Adrenal gland (tissue), 12 donors: ENCODE measurements around the gene ALG3. TPM values are rescaled to one million over a fixed set of nuclear protein-coding genes. Genes with fewer than 3 reads are reported as not detected.

Experiments used
- DNase-seq, 7 donors: peaks; one replicate each; pipeline ENCODE4 v3.0.0-alpha.2; 2019 to 2020
- H3K27ac ChIP-seq, 5 donors: fragments of 200-600 bp; sonication (generic) in 4 of 5; 1 replicate in 3 of 5; 2 replicates in 2 of 5; pipeline versions ENCODE4 v1.5.1 to v1.8.0; 2016 to 2020; ENCODE audit warnings: mild to moderate bottlenecking in 1 of 5
- H3K27me3 ChIP-seq: fragments of 200-600 bp; 2 replicates; pipeline ENCODE4 v1.8.0; 2021
- H3K36me3 ChIP-seq, 2 donors: fragments of 200-600 bp; replicated peaks in 1 of 2; 1 replicate in 1 of 2; 2 replicates in 1 of 2; pipeline versions ENCODE4 v1.5.1 to v1.8.0; 2018 to 2022
- H3K4me1 ChIP-seq, 2 donors: fragments of 200-600 bp; replicated peaks in 1 of 2; 1 replicate in 1 of 2; 2 replicates in 1 of 2; pipeline versions ENCODE4 v1.5.1 to v1.8.0; 2018 to 2021
- H3K4me3 ChIP-seq, 4 donors: fragments of 200-600 bp; sonication (generic) in 3 of 4; one replicate each; pipeline ENCODE4 v1.5.1; 2016 to 2018
- H3K9me3 ChIP-seq, 3 donors: fragments of 200-600 bp; sonication (generic) in 1 of 3; replicated peaks in 1 of 3; 1 replicate in 2 of 3; 2 replicates in 1 of 3; pipeline versions ENCODE4 v1.5.1 to v1.8.0; 2016 to 2021
- CTCF ChIP-seq, 6 experiments: fragments of 450-650 bp in 4 of 6; fragments of 200-600 bp in 2 of 6; sonication (generic) in 1 of 6; IDR thresholded peaks; 1 replicate in 5 of 6; 2 replicates in 1 of 6; pipeline versions ENCODE4 v1.5.1 to v1.8.0; 2016 to 2021; ENCODE audit warnings: antibody characterized with exemption in 6 of 6, mild to moderate bottlenecking in 2 of 6, moderate library complexity in 1 of 6
- POLR2A ChIP-seq, 2 donors: fragments of 450-650 bp; IDR thresholded peaks; one replicate each; pipeline ENCODE4 v1.6.1; 2017; ENCODE audit warnings: antibody characterized with exemption in 2 of 2, mild to moderate bottlenecking in 2 of 2, moderate library complexity in 1 of 2
- WGBS, 4 donors: extraction: QIAGEN DNeasy Blood & Tissue Kit in 2 of 4; methylation state at CpG; one replicate each; pipeline versions ENCODE4 v1.1.5 to v1.1.7; 2013 to 2017; 5-methylcytosine and 5-hydroxymethylcytosine counted together
- intact Hi-C, 2 donors: fragments of 100-400 bp; cut with DNase I; formaldehyde crosslinking; loops; one replicate each; pipeline versions ENCODE4 v1.14.1 to v1.15.0; 2022 to 2023
- polyA plus RNA-seq, 3 donors: library from polyadenylated mRNA; stranded (reverse); fragments of 200-250 nt in 2 of 3; fragments of 350-450 nt in 1 of 3; fragmentation: Illumina TruSeq in 1 of 3; extraction: RNeasy Lipid Tissue Mini Kit (QIAGEN cat#74804) in 1 of 3; gene quantifications; one replicate each; pipeline ENCODE4 v1.2.3, GENCODE V29; 2013 to 2014
- total RNA-seq, 9 donors: library from RNA; depleted of rRNA in 4 of 9; stranded (reverse); fragments of >200 nt in 4 of 9; fragments of 120-200 nt in 1 of 9; fragmentation: NEBNext Ultra II Directional in 1 of 9; extraction: Animal tissue kit (Norgen Biotek cat#: 25700) in 1 of 9; gene quantifications; one replicate each; pipeline versions ENCODE4 v1.1.0 to v1.2.4, GENCODE V29; 2013 to 2023
- donor health status: healthy with polysubstance abuse.
- donor health status: Bipolar disorder and iron deficiency.
- donor health status: DM: yes; HTN: yes; CAD: no.
- donor health status: DM: no; HTN: no; CAD: no.
- donor health status: DM: no; HTN: no; CAD: no.
- donor health status: DM: yes; HTN: yes; CAD: no.

The ALG3 gene
- total and polyA plus RNA-seq, 12 donors, result 27.7 to 107 (median 56.5) TPM

DNA sequence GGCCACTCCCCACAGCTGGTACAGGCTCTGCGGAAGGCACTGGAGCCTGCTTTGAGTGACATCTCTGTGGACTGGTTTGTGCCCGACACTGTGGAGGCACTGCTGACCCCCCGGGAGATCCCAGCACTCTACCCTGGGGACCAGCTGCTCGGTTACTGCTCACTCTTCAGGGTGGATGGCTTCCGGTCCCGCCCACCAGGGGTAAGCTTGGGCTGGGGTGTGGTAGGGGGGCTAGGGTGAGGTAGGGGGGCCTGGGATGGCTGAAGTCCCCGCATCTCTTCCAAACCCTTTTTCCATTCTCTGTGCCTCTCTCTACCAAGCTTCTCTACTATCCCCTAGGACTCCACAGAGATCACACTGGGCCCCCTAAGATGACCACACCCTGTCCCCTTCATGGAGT, 11.6 kb downstream of the ALG3 start:
- TF ChIP-seq POLR2A (IDR thresholded peaks at IDR 0.05) (no peak), CTCF (IDR thresholded peaks at IDR 0.05) (no peak)
- no peak for DNase-seq
- no peaks in the 10 kb centered on the region for H3K27me3 ChIP-seq
- WGBS, 4 donors, result 86 to 93% (median 89%) methylated on average over 3 to 7 of the region's 7 CpGs; no CpG with 5 or more reads in 1 of the 4 donors
- H3K9me3 ChIP-seq, result no peaks in the 10 kb centered on the region
- peak overlapping the region in 1 of 5 donors; percentile 30 for H3K27ac ChIP-seq
- H3K36me3 ChIP-seq, result peaks cover 0 to 14% of the 10 kb centered on the region in 2 donors
- H3K4me1 ChIP-seq, result peaks cover 7 to 44% of the 10 kb centered on the region in 2 donors
- no peak overlapping the region for H3K4me3 ChIP-seq
- intact Hi-C loops, result loop anchor here in 1 of 2 donors (5.0 kb wide), 1 partner anchor 45 kb away; no protein-coding TSS in a partner anchor

GRCh38 chr3:184236636-184237035, 12.1 kb downstream of the ALG3 start:
- Histone ChIP-seq H3K36me3 (peaks cover 0 to 11% of the 10 kb centered on the region in 2 donors), H3K4me1 (peaks cover 7 to 44% of the 10 kb centered on the region in 2 donors), H3K27me3 (no peaks in the 10 kb centered on the region), H3K4me3 (no peak overlapping the region), H3K27ac (peak overlapping the region in 1 of 5 donors; percentile 30), H3K9me3 (no peaks in the 10 kb centered on the region)
- 79 to 100% (median 90%) methylated on average over 1 to 3 of the region's 3 CpGs for whole genome bisulfite sequencing, 4 donors
- no peak for TF ChIP-seq CTCF (IDR thresholded peaks at IDR 0.05)
- TF ChIP-seq POLR2A (IDR thresholded peaks at IDR 0.05), result no peak
- intact Hi-C loops, result loop anchor here in 1 of 2 donors (5.0 kb wide), 1 partner anchor 44 kb away; no protein-coding TSS in a partner anchor
- no peak for DNase-seq

DNA sequence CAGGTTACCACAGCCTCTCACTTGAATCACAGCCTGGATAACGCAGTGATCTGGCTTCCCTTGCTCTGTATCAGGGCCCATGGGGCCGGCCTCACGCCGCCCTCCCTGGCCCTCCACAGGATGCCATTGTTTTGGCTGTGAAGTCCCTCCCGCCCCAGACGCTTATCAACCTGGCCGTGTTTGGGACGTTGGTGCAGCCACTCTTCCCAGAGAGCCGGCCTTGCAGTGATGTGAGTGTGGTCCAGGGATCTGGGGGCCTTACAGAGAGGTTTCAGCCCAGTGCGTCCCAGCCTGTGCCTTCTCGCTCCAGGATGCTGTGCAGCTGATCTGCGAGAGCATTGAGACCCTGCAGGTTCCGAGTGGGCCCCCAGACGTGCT, 12.7 kb downstream of the ALG3 start:
- Histone ChIP-seq H3K4me1 (peaks cover 8 to 44% of the 10 kb centered on the region in 2 donors), H3K9me3 (no peaks in the 10 kb centered on the region), H3K27me3 (no peaks in the 10 kb centered on the region), H3K4me3 (no peak overlapping the region), H3K27ac (peak overlapping the region in 1 of 5 donors; percentile 30), H3K36me3 (peaks cover 0 to 11% of the 10 kb centered on the region in 2 donors)
- TF ChIP-seq CTCF (IDR thresholded peaks at IDR 0.05) (no peak), POLR2A (IDR thresholded peaks at IDR 0.05) (no peak)
- no peak for DNase-seq
- intact Hi-C loops, result loop anchor here in 1 of 2 donors (5.0 kb wide), 1 partner anchor 44 kb away; no protein-coding TSS in a partner anchor
- 72 to 80% (median 74%) methylated on average over 4 to 14 of the region's 14 CpGs for WGBS, 4 donors

DNA sequence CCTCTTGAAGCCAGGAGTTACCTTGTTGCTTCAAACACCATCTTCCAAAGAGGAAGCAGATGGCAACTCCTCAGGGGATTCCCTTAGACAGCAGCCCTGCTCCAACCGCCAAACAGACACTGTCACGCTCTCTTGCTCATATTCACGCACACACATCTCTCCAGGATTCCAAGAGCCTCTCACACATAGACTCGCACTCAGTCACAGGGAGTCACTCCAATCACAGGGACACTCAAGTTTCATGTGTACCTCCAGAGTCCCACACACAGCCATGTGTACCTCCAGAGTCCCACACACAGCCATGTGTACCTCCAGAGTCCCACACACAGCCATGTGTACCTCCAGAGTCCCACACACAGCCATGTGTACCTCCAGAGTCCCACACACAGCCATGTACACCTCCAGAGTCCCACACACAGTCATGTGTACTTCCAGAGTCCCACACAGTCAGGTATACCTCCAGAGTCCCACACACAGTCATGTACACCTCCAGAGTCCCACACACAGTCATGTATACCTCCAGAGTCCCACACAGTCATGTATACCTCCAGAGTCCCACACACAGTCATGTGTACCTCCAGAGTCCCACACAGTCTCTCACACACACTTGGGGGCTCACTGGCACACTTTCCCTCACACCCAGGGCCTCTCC, 13.3 kb downstream of the ALG3 start:
- DNase-seq, result no peak
- no peak overlapping the region for H3K4me3 ChIP-seq
- H3K4me1 ChIP-seq, result peaks cover 11 to 44% of the 10 kb centered on the region in 2 donors
- H3K27ac ChIP-seq, result peak overlapping the region in 1 of 5 donors; percentile 78
- no peak for TF ChIP-seq CTCF (IDR thresholded peaks at IDR 0.05)
- peaks cover 0 to 11% of the 10 kb centered on the region in 2 donors for H3K36me3 ChIP-seq
- H3K27me3 ChIP-seq, result peaks cover 5% of the 10 kb centered on the region
- WGBS, 4 donors, result 75 to 93% (median 84%) methylated on average over 3 to 4 of the region's 4 CpGs
- H3K9me3 ChIP-seq, result no peaks in the 10 kb centered on the region
- intact Hi-C loops, result loop anchor here in 1 of 2 donors (5.0 kb wide), 1 partner anchor 43 kb away; no protein-coding TSS in a partner anchor
